NCI-H2227 (cell line): ENCODE measurements around the gene USP31.

Source experiments
- DNase-seq: peaks from one replicate; lab custom pipeline; 2025; ENCODE audit not compliant: unreplicated experiment; lab: John Stamatoyannopoulos, UW

Gene USP31

DNA sequence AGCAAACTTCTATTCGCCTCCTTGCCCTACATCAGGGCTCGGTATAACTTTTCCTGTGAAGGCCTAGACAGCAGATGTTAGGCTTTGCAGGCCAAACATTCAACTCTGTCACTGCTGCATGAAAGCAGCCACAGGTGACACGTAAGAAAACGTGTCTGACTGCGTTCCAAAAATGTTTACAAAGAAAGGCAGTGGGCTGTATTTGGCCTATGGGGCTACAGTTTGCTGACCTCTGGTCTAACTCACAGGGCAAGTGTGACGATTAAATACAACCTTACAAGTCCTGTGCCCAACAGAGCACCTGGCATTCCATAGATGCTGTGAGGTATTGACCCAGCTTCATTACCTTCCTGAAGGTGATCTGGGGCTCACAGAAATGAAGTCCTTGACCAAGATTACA is 79.4 kb downstream of the USP31 start:
- DNase-seq, result no peak

DNA sequence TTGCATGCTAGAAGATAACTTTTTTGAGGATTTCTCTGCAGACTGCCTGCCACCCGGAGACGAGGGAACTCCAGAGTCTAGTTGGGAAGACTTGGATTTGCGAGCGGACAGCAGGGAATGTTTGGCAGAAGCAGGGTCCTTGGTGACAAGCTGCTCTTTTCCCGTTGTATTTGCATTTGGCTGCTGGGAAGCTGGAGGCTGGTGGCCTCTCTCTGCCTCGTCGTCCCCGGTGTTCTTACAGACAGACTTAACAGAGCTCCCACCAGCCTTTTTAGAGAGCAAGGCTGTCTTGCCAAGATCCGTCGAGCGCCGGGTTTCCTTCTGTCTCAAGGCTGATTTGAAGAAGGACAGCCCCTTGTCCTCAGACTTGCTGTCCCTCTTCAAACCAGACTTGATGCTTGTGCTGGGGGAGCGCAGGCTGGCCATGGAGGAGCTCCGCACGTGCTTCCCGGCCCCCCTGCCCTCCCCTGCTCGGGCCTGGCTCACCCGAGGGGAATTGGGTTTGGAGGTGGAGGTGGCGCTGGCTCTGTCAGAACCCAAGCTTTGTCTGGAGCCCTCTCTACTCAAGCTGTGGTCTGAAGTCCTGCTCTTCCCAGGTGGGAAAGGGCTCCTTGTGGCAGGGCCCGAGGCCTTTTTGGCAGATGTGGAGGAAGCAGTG is 81.0 kb downstream of the USP31 start:
- no peak for DNase-seq

DNA sequence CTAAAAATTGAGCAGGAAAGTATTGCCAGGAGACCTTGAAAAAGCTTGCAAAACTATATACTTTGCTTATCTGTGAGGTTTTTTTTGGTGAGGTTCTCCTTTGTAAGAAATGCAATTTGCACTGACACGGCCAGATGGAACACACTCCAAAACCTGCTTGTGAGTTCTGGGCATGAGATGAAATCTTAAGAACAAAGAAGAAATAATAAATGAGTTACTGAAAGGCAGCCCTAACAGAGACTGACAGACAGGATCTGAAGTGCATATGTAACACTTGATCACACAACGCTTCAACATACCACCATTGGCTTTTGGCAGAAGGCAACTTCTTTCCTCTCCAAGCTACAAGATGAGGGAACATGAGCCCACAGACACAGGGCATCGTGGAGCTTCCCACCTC is 82.6 kb downstream of the USP31 start:
- no peak for DNase-seq

DNA sequence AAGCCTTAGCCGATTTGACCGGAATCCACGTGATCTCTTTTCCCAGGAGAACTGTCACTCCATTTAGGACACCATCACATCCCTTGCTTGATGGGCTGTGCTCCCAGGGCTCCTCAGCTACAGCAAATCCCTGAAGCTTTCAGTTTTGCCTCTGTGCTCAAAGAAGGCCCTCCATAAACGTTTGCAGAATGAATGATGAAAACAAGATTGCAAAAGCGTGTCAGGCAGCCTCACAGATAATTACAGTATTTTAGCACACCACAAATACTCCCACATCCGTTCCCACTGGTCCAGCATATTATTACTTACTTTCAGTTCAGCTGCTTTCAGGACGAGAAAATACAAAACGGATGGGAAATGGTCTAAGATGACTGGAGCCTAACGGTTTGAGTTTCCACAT is 84.6 kb downstream of the USP31 start:
- DNase-seq, result peak; percentile 78

DNA sequence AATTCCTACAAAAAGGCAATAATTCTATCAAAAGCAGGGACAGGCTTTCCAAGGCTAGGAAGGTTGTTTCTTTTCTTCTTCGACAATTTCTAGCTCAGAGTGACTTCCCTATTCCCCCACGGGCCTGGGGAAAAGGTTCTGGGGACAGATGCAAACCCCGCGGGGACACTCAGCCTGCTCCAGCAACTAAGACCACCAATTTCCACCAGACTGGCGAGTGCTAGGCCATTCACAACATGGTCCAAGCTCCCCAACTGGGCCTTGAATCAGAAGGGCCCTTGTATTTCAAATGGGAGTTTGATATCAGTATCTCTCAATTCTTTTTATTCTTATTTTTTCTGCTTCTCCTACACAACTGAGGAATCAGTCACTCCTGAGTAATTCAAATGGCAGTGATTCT is 86.7 kb downstream of the USP31 start:
- DNase-seq, result no peak

DNA sequence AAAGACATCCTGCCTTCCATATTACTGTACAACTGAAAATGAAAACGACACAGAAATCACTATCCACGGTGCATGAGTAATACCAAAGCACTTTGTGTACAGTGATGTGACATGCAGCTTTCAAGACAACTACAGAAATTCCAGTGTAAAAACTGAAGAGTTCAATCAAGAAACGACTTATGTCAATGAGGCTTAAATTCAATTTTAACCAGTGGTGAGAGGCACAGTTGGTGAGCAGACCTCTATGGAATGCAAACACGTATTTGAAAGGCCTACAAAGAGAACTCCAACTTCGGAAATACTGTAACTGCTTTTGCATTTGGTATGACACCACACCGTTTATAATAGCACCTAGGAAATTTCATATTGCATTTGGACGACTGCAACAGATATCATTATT is 87.6 kb downstream of the USP31 start:
- no peak for DNase-seq

DNA sequence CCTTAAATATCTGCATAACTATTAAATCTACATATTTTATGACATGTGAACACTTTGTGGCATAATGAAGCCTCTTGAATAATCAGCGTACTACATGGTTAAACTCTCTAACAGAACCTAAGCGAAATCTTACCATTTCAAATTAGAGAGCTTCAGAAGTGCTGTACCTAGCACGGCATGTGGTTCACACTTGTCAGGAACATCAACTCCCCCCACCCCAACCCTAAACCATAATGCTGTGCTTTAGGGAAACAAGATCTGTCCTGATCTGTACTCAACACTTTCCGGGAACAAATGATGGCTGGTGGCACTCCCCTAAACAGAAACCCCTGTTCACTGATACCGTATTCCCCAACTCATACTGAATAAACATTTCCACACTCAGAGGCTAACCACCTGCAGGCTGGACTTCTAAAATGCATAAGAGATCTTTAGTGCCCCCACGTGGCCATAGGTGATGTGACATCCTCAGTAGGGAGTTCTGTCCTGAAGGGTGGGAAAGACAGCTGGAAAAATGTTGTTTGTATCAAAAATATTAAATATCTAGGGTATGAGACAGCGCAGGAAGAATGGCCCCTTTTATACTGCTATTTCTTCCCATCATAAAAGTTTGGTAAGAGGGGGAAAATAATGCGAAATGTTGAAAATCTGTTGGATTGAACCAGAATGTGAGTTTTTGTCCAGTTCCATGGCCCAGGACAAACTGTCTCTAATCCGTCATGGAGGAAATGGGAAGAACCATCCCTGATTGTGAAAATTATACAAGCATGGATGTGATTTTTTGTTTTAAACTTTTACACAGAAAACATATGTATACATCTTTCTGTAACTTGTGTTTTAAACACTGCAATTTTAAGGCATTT is 88.6 kb downstream of the USP31 start:
- peak; percentile 80 for DNase-seq

DNA sequence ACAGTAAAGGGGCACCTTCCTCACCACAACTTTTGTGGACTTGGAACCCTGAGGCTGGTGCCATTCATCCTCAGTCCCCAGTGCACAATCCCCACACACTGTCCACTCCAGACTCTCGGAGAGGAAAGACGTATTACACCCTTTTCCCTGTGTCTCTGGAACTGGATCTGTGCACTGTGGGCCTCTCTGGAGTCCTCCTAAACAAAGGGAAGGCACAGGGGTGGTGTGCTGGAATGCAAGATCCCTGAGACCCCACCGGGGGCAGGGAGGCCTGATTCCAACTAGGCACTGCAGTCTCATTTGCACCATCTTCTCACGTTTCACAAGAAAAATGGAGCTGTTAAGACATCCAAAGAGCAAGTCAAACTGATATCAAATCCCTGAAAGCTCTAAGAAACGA is 89.8 kb downstream of the USP31 start:
- DNase-seq, result no peak

DNA sequence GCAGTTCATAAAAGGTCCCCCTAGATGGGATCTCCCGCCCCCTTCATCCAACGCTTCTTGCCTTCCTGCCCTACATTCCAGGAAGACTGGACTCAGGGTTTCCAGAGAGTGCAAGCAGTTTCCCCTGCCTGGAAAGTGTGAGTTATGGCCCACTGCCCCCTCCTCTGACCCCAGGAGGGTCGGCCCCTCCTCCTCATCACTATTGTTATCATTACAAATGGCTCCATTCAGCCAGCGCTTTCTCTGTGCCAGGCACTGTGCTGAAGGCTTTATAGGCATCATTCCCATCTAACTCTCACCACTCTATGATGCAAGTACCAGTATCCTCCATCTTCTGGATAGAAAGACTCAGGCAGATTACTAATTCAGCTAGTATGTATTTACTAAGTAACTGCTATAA is 90.7 kb downstream of the USP31 start:
- no peak for DNase-seq

DNA sequence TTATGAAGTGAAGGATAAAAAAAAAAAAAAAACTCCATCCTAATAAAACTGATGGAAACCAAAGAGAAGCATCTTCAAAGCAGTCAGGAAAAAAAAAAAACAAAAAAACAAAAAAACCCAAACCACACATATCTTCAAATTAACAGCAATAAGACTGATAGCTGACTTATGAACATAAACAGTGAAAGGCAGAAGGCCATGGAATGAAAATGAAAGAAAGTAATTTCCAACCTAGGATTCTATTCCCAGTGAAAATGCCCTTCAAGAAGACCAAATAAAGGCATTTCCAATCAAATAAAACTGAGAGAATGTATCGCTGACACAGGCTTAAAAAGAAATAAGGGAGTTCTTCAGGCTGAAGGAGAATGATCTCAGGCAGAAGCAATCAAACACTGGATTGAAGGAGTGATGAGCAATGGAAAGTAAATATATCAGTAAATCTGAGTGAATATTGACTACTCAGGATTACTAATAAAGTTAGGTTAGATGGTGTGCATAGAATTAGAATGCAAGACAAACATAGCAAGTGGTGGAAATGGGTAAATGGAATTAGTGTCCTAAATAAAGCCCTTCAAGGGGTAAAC is 92.1 kb downstream of the USP31 start:
- no peak for DNase-seq

DNA sequence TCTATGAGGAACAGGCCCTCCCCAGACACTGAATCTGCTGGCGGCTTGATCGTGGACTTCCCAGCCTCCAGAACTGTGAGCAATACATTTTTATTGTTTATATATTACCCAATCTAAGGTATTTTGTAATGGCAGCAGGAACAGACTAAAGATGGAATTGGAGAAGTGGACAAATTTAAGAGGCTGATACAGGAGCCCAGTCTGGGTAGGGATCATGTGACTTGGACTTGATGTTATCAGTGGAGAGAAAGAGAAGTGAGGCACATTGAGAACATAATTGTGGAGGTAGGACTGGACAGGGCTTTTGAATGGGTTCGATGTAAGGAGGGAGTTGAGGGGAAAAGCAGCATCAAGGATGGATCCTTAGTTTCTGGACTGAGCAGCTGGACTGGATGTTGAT is 93.8 kb downstream of the USP31 start:
- DNase-seq, result no peak

DNA sequence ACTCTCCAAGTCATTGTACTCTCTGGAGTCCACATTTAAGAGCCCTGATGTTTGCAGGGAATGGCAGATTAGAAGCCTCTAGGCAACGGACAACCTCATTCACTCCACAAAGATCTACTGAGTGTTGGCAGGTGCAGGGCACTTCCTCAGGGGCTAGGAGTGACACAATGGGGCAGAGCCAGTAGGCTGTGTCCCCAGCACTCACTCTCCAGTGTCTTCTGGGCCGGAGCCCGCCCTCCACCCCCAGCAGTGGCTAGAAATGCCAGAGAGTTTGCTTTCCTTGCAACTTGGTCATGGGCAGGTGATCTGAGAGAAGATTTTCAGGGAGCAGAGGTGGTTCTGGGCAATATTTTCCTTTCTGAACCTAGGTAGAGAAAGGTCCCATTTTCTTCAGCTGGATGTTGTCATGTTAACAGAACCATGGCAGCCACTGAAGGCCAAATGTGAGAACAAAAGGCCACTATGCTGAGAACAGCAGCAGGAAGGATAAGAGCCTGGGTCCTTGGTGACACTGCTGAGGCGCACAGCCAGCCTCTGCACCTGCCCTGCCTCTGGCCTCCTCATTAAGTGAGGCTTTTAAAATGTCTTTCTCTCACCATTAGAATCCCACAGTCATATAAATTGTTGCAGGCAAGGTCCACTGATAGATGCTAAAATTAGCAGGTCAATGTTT is 96.2 kb downstream of the USP31 start:
- no peak for DNase-seq

DNA sequence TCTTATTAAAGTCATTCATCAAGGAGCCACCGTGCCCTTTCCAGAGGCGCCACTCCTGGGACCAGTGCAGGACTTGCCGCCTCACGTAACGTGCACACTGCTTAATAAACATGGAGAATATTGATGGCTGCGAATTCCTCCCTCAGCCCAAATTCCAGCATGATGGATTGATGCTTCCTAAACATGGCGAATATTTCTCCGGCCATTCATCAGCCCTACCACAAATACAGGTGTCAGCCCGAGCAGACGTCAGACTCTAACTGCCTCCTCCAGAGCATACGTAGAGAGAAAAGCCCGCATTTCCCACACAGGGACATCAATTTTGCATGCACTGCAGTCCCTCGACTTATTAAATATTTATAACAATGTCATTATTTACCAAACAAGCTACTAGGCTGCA is 97.0 kb downstream of the USP31 start:
- DNase-seq, result no peak

DNA sequence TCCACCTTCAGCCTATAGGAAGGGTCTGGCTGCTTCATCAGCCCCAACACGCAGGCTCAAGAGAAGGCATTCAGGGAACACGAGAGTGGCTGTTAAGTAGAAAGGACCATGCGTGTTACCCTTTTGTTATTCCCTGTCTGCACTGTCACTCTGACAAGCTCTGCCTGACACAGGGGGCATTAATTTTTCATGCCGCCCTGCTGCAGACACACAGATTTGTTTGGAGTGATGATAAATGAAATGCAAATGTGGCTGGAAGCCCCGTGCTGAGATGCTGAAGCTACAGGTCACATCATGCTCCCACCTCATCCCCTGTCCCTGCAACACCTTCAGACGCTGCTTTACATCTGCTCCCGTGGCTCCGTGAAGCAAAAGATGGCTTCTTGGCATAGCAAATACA is 97.7 kb downstream of the USP31 start:
- no peak for DNase-seq

DNA sequence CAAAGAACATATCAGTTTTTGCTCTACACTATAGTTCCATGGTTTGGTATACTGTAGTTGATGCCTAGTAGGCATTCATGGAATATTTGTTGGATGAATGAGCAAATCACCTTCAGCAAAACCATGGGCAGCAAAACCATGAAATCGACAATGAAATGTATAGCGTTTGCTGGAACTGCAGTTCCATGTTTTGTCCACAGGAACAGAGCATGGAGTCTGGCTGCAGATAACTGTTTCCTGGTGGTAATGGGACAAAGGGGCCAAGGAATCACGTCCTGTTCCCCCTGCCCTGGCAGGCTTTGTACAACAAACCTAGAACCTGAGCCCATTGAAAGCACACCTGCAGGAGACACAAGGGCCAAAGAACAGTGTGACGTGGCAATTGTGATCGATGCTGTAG is 101.1 kb downstream of the USP31 start:
- DNase-seq, result peak; percentile 21

DNA sequence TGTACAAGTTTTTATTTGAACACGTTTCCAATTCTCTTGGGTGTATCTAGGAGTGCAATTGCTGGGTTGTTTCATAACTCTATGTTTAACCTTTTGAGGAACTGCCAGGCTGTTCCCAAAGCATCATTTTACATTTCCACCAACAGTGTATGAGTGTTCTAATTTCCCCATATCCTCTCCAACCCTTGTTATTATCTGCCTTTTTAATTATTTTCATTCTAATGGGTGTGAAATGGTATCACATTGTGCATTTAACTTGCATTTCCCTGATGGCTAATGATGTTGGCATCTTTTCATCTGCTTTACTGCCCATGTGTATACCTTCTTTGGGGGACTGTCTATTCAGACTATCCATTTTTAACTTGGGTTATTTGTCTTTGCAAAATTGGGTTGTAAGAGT is 104.2 kb downstream of the USP31 start:
- DNase-seq, result no peak

DNA sequence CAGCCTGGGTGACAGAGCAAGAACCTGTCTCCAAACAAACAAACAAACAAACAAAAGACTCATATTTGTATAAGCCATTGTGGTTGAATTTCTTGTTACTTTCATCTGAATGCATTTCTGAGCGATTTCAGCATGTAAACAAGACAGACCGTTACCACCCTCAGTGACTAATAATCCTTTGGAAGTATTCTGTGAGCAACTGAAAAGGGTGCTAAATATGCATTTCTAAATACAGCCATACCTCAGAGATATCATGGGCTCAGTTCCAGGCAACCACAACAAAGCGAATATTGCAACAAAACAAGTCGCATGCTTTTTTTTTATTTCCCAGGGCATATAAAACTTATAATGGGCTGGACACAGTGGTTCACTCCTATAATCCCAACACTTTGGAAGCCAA is 109.0 kb downstream of the USP31 start:
- no peak for DNase-seq

DNA sequence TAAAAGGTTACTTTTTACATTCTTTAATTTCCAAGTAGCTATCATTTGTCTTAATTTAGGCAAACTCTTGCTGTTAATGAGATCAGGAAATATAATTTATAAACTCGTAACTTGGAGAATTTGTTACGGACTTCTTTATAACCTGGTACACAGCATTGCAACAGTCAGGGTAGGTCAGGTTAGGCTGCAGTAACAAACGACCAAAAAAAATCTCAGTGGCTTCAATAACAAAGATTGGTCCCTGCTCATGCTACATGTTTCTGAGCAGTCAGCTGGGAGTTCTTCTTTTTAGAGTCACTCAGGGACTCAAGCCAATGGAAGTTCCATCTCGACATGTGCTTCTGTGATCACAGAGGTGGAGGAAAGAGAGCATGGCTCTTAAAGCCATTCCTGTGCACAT is 110.1 kb downstream of the USP31 start:
- DNase-seq, result no peak

DNA sequence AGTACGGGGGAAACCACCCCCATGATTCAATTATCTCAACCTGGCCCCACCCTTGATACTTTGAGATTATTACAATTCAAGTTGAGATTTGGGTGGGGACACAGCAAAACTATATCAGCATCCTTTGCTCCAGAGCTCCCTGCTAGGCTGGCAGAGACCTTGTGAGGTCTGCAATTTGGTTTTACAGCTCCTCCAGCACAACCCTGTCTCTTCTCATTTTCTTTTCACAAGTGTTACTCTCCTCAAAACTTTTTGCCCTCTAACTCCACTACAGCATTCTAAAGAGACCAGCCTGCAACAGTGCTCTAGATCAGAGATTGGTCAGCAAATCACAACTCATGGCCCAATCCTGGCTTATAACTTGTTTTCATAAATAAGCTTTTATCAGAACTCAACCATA is 114.0 kb downstream of the USP31 start:
- DNase-seq, result no peak

DNA sequence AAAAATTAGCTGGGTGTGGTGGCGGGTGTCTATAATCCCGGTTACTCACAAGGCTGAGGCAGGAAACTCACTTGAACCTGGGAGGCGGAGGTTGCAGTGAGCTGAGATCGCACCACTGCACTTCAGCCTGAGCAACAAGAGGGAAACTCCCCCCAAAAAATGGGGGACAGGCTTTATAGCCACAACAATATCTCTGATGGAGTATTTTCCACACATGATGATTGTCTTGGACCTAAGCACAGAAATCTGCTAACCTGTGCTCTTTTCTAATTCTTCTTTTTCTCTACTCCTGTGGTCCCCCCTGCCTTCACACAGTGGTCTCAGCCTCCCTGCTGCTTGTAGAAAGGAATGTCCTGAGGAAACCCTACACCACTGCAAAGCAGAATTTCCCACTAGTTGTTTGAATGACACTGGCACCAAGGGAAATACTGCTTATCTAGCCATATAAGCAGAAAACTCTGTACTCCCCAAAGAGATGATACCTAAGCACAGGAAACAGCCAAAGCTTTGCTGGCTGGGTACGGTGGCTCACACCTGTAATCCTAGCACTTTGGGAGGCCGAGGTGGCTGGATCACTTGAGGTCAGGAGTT is 117.6 kb downstream of the USP31 start:
- no peak for DNase-seq

DNA sequence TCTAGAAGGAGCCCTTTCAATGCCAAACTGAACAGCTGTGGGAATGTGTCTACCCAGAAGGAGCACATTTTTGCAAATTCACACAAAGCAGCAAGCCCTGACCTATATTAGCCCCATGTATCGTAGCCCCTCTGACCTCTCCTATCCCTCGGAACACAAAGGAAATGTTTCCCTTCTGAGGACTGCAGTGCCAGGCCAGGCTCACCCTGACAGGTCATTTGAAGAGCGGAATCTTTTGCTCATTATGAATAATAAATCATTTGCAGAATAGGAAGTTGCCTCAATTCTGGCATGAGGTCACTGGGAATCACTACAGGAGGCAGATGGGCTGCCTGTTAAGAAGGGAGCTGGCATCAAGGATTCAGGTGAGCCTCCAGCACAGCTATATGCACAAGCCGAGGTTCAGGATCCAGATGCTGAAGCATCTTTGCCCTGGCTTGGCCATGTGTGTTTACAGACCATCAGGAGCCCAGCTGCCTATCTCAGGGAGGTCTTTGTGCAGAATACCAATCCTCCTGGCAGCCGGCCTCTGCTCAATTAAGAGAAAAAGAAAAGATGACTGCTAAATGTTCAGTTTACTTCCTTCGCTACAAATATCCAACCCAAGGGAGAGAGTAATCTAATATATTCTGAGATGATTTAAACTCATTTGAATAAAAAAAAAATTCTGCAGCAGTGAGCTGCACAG is 119.4 kb downstream of the USP31 start:
- DNase-seq, result no peak
